Astrocyte (in vitro differentiated cells and primary cell): ENCODE measurements around the gene MAEA. TPM values are rescaled to one million over a fixed set of nuclear protein-coding genes. Genes with fewer than 3 reads are reported as not detected.

Experiments used
- DNase-seq: peaks from one replicate; pipeline ENCODE4 v3.0.0-alpha.2; 2010; ENCODE audit warnings: low read depth
- FAIRE-seq: peaks from 2 replicates; lab custom pipeline; 2011; peaks lifted over from hg19 to GRCh38; lab: Jason Lieb, UNC
- H2AFZ ChIP-seq: 2 replicates; pipeline ENCODE4 v1.6.0; 2012; ENCODE audit warnings: low read depth, low read length, inconsistent platforms
- H3K27ac ChIP-seq: 2 replicates; pipeline ENCODE4 v1.5.1; 2011; ENCODE audit warnings: low read depth, low read length, inconsistent platforms
- H3K27me3 ChIP-seq: 2 replicates; pipeline ENCODE4 v1.6.0; 2011; ENCODE audit warnings: low read length, inconsistent platforms; ENCODE audit not compliant: insufficient read depth
- H3K36me3 ChIP-seq: 2 replicates; pipeline ENCODE4 v1.5.1; 2011; ENCODE audit warnings: low read length, inconsistent platforms; ENCODE audit not compliant: insufficient read depth
- H3K4me1 ChIP-seq: 2 replicates; pipeline ENCODE4 v1.5.1; 2011; ENCODE audit warnings: low read length, inconsistent platforms; ENCODE audit not compliant: insufficient read depth
- H3K4me2 ChIP-seq: 2 replicates; pipeline ENCODE4 v1.6.0; 2012; ENCODE audit warnings: low read length, inconsistent platforms
- H3K4me3 ChIP-seq: 2 replicates; pipeline ENCODE4 v1.5.1; 2011; ENCODE audit warnings: low read depth, mild to moderate bottlenecking, low read length, inconsistent platforms; ENCODE audit not compliant: insufficient read depth
- H3K79me2 ChIP-seq: 2 replicates; pipeline ENCODE4 v1.6.0; 2012; ENCODE audit warnings: mild to moderate bottlenecking, low read length, inconsistent platforms; ENCODE audit not compliant: insufficient read depth
- H3K9ac ChIP-seq: 2 replicates; pipeline ENCODE4 v1.6.0; 2012; ENCODE audit warnings: mild to moderate bottlenecking, low read length, inconsistent platforms
- H3K9me3 ChIP-seq: 2 replicates; pipeline ENCODE4 v1.5.1; 2012; ENCODE audit warnings: low read depth, mild to moderate bottlenecking, low read length, inconsistent platforms; ENCODE audit not compliant: insufficient read depth
- H4K20me1 ChIP-seq: 2 replicates; pipeline ENCODE4 v1.6.0; 2012; ENCODE audit warnings: low read length, inconsistent platforms; ENCODE audit not compliant: insufficient read depth
- H3K27ac Mint-ChIP-seq: one replicate; pipeline ENCODE4 v1.8.0; 2021; ENCODE audit warnings: mild to moderate bottlenecking, mixed read lengths; ENCODE audit not compliant: unreplicated experiment
- H3K27me3 Mint-ChIP-seq: one replicate; pipeline ENCODE4 v1.8.0; 2021; ENCODE audit warnings: low read depth, mixed read lengths; ENCODE audit not compliant: unreplicated experiment
- H3K36me3 Mint-ChIP-seq: one replicate; pipeline ENCODE4 v1.8.0; 2021; ENCODE audit warnings: low read depth, mixed read lengths; ENCODE audit not compliant: unreplicated experiment
- H3K4me1 Mint-ChIP-seq: one replicate; pipeline ENCODE4 v1.8.0; 2021; ENCODE audit warnings: low read depth, mixed read lengths; ENCODE audit not compliant: unreplicated experiment
- H3K4me3 Mint-ChIP-seq: one replicate; pipeline ENCODE4 v1.8.0; 2021; ENCODE audit warnings: mild to moderate bottlenecking, moderate library complexity, mixed read lengths; ENCODE audit not compliant: unreplicated experiment
- H3K9me3 Mint-ChIP-seq: one replicate; pipeline ENCODE4 v1.8.0; 2021; ENCODE audit warnings: mild to moderate bottlenecking, mixed read lengths; ENCODE audit not compliant: unreplicated experiment
- CTCF ChIP-seq: IDR thresholded peaks from 2 replicates; pipeline ENCODE4 v1.5.1; 2011; ENCODE audit warnings: low read depth, mild to moderate bottlenecking, inconsistent platforms, low read length, moderate library complexity; ENCODE audit not compliant: insufficient read depth
- EZH2 ChIP-seq: IDR thresholded peaks from 2 replicates; pipeline ENCODE4 v1.6.1; 2012; ENCODE audit warnings: mild to moderate bottlenecking, low read length, inconsistent platforms; ENCODE audit not compliant: insufficient read depth
- total RNA-seq: library from RNA; stranded (reverse); gene quantifications from 2 replicates; pipeline ENCODE4 v1.2.1, GENCODE V29; 2021

Gene MAEA
- total RNA-seq, 1 donor from 2014 or later: 79.3 TPM

GRCh38 chr4:1325681-1326635 is 36.3 kb downstream of the MAEA start:
- H2AFZ ChIP-seq: no peak overlapping the region
- no peak overlapping the region for H3K9ac ChIP-seq
- H3K27me3 ChIP-seq: no peaks in the 10 kb centered on the region
- H3K9me3 ChIP-seq: peaks cover 12% of the 10 kb centered on the region
- no peak for FAIRE-seq
- H3K4me2 ChIP-seq: no peak overlapping the region
- no peaks in the 10 kb centered on the region for H3K27me3 Mint-ChIP-seq
- H3K79me2 ChIP-seq: peaks cover 42% of the 10 kb centered on the region
- H3K4me1 ChIP-seq: peaks cover 17% of the 10 kb centered on the region
- H3K27ac Mint-ChIP-seq: no peak overlapping the region
- DNase-seq: no peak
- H4K20me1 ChIP-seq: peaks cover 34% of the 10 kb centered on the region
- TF ChIP-seq CTCF (no peak), EZH2 (no peak)
- peaks cover 3% of the 10 kb centered on the region for H3K4me1 Mint-ChIP-seq
- H3K36me3 ChIP-seq: peaks cover 2% of the 10 kb centered on the region
- H3K9me3 Mint-ChIP-seq: no peaks in the 10 kb centered on the region
- H3K4me3 ChIP-seq: no peak overlapping the region
- no peak overlapping the region for H3K4me3 Mint-ChIP-seq
- peak overlapping the region; percentile 93 for H3K27ac ChIP-seq
- H3K36me3 Mint-ChIP-seq: peaks cover 7% of the 10 kb centered on the region

DNA sequence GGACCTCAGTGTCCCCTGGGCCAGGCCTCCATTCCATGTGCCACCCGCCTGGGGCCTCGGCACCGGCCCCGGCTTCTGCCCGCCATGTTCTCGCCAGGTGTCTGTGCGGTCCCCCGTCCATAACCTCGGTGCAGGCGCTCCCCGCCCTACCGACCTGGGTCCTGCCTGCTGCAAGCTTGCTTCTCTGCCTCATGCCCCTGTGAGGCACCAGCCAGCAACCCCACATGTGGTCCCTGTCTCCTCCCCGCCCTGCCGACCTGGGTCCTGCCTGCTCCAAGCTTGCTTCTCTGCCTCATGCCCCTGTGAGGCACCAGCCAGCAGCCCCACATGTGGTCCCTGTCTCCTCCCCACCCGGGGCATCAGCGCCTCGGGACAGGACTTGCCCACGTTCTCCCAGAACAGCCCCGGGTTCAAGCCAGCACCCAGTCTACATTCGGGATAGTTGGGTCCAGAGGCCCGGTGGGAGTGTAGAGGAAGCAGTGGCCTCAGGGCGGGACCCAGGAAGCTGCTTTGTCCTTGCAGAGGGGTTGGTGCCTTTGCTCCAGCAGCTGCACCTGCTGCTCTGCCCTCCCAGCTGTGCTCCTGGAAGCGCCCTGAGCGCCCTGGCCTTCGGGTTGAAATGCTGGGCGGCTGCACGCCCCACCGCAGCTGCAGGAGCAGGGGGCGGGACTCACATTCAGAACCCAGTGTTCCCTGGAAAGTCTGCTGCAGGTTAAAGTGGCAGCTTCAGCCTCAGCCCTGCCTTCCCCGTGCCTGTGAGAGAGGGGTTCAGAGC is 37.2 kb downstream of the MAEA start:
- H3K4me3 Mint-ChIP-seq: no peak overlapping the region
- TF ChIP-seq EZH2: no peak
- TF ChIP-seq CTCF: no peak
- Histone ChIP-seq H3K9ac (no peak overlapping the region), H3K4me2 (no peak overlapping the region), H3K27ac (no peak overlapping the region), H3K4me3 (no peak overlapping the region), H3K27me3 (no peaks in the 10 kb centered on the region), H4K20me1 (peaks cover 41% of the 10 kb centered on the region), H2AFZ (no peak overlapping the region), H3K4me1 (peaks cover 17% of the 10 kb centered on the region), H3K36me3 (peaks cover 2% of the 10 kb centered on the region), H3K79me2 (peaks cover 50% of the 10 kb centered on the region), H3K9me3 (peaks cover 12% of the 10 kb centered on the region)
- H3K36me3 Mint-ChIP-seq: peaks cover 9% of the 10 kb centered on the region
- no peaks in the 10 kb centered on the region for H3K27me3 Mint-ChIP-seq
- no peak for FAIRE-seq
- no peaks in the 10 kb centered on the region for H3K9me3 Mint-ChIP-seq
- H3K4me1 Mint-ChIP-seq: peaks cover 3% of the 10 kb centered on the region
- no peak for DNase-seq
- no peak overlapping the region for H3K27ac Mint-ChIP-seq
